Small intestine (tissue), 7 donors: ENCODE results near the gene STPG3. TPM values are rescaled to one million over a fixed set of nuclear protein-coding genes. Genes with fewer than 3 reads are reported as not detected.

Experiments used
- DNase-seq, 2 donors: peaks; one replicate each; pipeline versions ENCODE4 v3.0.0 to v3.0.0-alpha.2; 2013
- FAIRE-seq: peaks from 2 replicates; lab custom pipeline; 2012; peaks lifted over from hg19 to GRCh38; lab: Jason Lieb, UNC
- H3K27ac ChIP-seq, 3 donors: one replicate each; pipeline ENCODE4 v1.5.1; 2013; ENCODE audit warnings: low read length in 2 of 3, mild to moderate bottlenecking in 2 of 3, control low read depth in 1 of 3, inconsistent platforms in 1 of 3, low read depth in 1 of 3, moderate library complexity in 1 of 3
- H3K27me3 ChIP-seq, 3 donors: one replicate each; pipeline ENCODE4 v1.6.1; 2013; ENCODE audit warnings: low read length in 3 of 3, inconsistent platforms in 1 of 3; ENCODE audit not compliant: control insufficient read depth in 3 of 3, insufficient read depth in 3 of 3
- H3K36me3 ChIP-seq, 3 donors: one replicate each; pipeline ENCODE4 v1.6.1; 2013; ENCODE audit warnings: low read length in 3 of 3, inconsistent platforms in 1 of 3, low read depth in 1 of 3, mild to moderate bottlenecking in 1 of 3, moderate library complexity in 1 of 3; ENCODE audit not compliant: control insufficient read depth in 3 of 3, insufficient read depth in 2 of 3
- H3K4me1 ChIP-seq, 3 donors: one replicate each; pipeline ENCODE4 v1.6.1; 2013; ENCODE audit warnings: low read length in 2 of 3, inconsistent platforms in 1 of 3, low read depth in 1 of 3, mild to moderate bottlenecking in 1 of 3, moderate library complexity in 1 of 3; ENCODE audit not compliant: control insufficient read depth in 3 of 3, insufficient read depth in 2 of 3
- H3K4me3 ChIP-seq, 3 donors: one replicate each; pipeline ENCODE4 v1.5.1; 2013; ENCODE audit warnings: low read length in 3 of 3, control low read depth in 1 of 3, inconsistent platforms in 1 of 3, low read depth in 1 of 3, mild to moderate bottlenecking in 1 of 3, moderate library complexity in 1 of 3
- H3K9me3 ChIP-seq, 2 donors: one replicate each; pipeline ENCODE4 v1.6.1; 2013; ENCODE audit warnings: low read depth in 1 of 2, low read length in 1 of 2; ENCODE audit not compliant: control insufficient read depth in 2 of 2, insufficient read depth in 1 of 2
- WGBS, 3 donors: extraction: QIAGEN DNeasy Blood & Tissue Kit; methylation state at CpG; one replicate each; pipeline ENCODE4 v1.1.7; 2013; 5-methylcytosine and 5-hydroxymethylcytosine counted together
- polyA plus RNA-seq, 4 donors: library from polyadenylated mRNA; stranded (reverse) in 3 of 4; unstranded in 1 of 4; fragments of 200-250 nt in 3 of 4; fragments of 120-200 nt in 1 of 4; gene quantifications; one replicate each; pipeline versions ENCODE4 v1.2.1 to v1.2.3, GENCODE V29; 2013
- donor health status: healthy with polysubstance abuse.
- donor health status: control.
- donor health status: control.
- donor health status: Bipolar disorder and iron deficiency.
- donor health status: healthy.

STPG3 gene
- polyA plus RNA-seq, 4 donors: 3.9 TPM; not detected in 3

- 89 to 90% (median 89%) methylated on average over 44 to 49 of the region's 49 CpGs for WGBS, 3 donors
- no peak overlapping the region for H3K27ac ChIP-seq
- no peaks in the 10 kb centered on the region for H3K9me3 ChIP-seq
- H3K4me1 ChIP-seq: peaks cover 0 to 17% (median 0%) of the 10 kb centered on the region in 3 donors
- no peak for DNase-seq
- peaks cover 0 to 57% (median 3%) of the 10 kb centered on the region in 3 donors for H3K36me3 ChIP-seq
- no peak for FAIRE-seq
- no peaks in the 10 kb centered on the region for H3K27me3 ChIP-seq
- no peak overlapping the region for H3K4me3 ChIP-seq
Measured at GRCh38 chr9:137213160-137214060, 37.7 kb upstream of the STPG3 start.

DNA sequence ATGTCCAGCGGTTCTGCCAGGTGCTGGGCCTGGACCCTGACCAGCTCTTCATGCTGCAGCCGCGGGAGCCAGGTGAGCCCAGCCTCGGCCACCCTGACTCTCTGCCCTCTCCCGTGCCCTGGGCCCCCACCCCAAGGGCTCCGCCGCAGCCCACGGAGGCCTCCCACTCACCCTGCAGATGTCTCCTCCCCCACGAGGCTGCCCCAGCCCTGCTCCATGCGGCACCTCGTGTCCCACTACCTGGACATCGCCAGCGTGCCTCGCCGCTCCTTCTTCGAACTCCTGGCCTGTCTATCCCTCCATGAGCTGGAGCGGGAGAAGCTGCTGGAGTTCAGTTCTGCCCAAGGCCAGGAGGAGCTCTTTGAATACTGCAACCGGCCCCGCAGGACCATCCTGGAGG, 36.5 kb upstream of the STPG3 start:
- peaks cover 0 to 58% (median 3%) of the 10 kb centered on the region in 3 donors for H3K36me3 ChIP-seq
- WGBS, 3 donors: 91 to 97% (median 93%) methylated on average over 16 to 19 of the region's 19 CpGs
- H3K4me3 ChIP-seq: no peak overlapping the region
- no peaks in the 10 kb centered on the region for H3K27me3 ChIP-seq
- H3K4me1 ChIP-seq: peaks cover 0 to 25% (median 0%) of the 10 kb centered on the region in 3 donors
- FAIRE-seq (no peak), DNase-seq (no peak)
- H3K27ac ChIP-seq: no peak overlapping the region
- H3K9me3 ChIP-seq: no peaks in the 10 kb centered on the region

DNA sequence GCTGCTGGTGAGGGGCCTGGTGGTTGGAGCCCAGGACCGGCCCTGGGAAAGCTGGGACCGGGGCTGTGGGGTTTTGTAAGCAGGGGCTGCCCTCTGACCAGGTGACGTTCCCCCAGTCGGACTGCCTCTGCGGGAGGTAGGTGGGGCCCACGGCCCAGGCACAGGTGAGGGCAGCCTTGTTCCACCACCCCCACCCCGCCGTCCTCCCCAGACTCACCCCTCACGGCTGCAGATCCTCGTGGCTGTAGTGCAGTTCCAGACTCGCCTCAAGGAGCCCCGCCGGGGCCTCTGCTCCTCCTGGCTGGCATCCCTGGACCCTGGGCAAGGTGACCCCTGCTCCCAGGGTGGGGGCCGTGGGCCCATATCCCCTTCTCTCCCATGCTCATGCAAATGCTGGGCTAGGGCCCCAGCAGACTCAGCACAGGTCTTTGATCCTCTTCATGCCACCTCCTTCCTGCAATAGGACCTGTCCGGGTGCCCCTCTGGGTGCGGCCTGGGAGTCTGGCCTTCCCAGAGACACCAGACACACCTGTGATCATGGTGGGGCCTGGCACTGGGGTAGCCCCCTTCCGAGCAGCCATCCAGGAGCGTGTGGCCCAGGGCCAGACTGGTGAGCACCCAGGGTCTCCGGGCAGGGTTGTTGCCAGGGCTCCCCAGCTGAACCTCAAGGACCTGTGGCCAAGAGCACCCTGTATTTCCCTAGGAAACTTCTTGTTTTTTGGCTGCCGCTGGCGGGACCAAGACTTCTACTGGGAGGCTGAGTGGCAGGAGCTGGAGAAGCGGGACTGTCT, 35.7 kb upstream of the STPG3 start:
- peaks cover 0 to 25% (median 0%) of the 10 kb centered on the region in 3 donors for H3K4me1 ChIP-seq
- no peak overlapping the region for H3K27ac ChIP-seq
- no peak overlapping the region for H3K4me3 ChIP-seq
- WGBS, 3 donors: 91 to 95% (median 93%) methylated on average over 20 to 22 of the region's 22 CpGs
- no peaks in the 10 kb centered on the region for H3K27me3 ChIP-seq
- DNase-seq (no peak), FAIRE-seq (no peak)
- H3K36me3 ChIP-seq: peaks cover 0 to 61% (median 3%) of the 10 kb centered on the region in 3 donors
- no peaks in the 10 kb centered on the region for H3K9me3 ChIP-seq

DNA sequence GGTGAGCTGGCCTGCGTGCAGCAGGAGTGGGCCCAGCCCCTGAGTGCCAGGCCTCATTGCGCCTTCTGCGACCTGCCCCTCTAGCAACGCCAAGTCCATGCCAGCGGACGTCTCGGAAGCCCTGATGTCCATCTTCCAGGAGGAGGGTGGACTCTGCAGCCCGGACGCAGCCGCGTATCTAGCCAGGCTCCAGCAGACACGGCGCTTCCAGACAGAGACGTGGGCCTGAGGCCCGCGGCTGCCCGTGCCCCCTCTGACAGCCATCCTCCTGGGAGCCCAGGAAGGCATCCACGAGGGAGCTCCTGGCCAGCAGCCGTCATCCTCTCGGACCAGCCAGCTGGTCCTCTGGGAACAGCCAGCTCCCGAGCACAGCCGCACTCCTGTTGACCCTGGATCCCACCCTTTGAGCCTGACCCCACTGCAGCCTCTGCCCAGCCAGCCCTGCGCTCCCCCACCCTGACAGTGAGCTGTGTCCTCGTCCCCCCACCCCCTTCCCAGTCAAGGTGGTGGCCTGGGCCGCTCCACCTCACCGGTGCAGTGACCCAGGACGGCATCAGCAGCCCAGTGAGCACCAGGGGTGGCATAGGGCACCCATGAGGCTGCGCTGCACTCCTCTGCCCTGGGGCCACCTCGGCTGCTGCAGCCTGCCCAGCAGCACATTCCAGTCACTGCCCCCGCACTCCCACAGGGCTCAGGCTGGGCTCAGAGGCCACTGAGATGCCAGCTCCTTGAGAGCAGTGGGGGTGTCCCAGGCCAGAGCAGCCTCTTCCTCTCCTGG, 34.7 kb upstream of the STPG3 start:
- Histone ChIP-seq H3K27me3 (no peaks in the 10 kb centered on the region), H3K4me1 (peaks cover 0 to 25% (median 0%) of the 10 kb centered on the region in 3 donors), H3K9me3 (no peaks in the 10 kb centered on the region), H3K36me3 (peaks cover 0 to 61% (median 3%) of the 10 kb centered on the region in 3 donors), H3K4me3 (no peak overlapping the region), H3K27ac (peak overlapping the region in 1 of 3 donors; percentile 57)
- no peak for FAIRE-seq
- DNase-seq: no peak
- WGBS, 3 donors: 90 to 94% (median 93%) methylated on average over 23 to 30 of the region's 30 CpGs

GRCh38 chr9:137217276-137218211, 33.5 kb upstream of the STPG3 start:
- FAIRE-seq (no peak), DNase-seq (peak; percentile 91 to 92)
- peaks cover 0 to 57% (median 3%) of the 10 kb centered on the region in 3 donors for H3K36me3 ChIP-seq
- H3K27me3 ChIP-seq: no peaks in the 10 kb centered on the region
- peaks cover 0 to 25% (median 0%) of the 10 kb centered on the region in 3 donors for H3K4me1 ChIP-seq
- peak overlapping the region; percentile 57 to 95 (median 86) for H3K27ac ChIP-seq
- WGBS, 3 donors: 22 to 53% (median 36%) methylated on average over 33 to 36 of the region's 36 CpGs
- H3K9me3 ChIP-seq: no peaks in the 10 kb centered on the region
- peak overlapping the region; percentile 17 to 65 (median 39) for H3K4me3 ChIP-seq

DNA sequence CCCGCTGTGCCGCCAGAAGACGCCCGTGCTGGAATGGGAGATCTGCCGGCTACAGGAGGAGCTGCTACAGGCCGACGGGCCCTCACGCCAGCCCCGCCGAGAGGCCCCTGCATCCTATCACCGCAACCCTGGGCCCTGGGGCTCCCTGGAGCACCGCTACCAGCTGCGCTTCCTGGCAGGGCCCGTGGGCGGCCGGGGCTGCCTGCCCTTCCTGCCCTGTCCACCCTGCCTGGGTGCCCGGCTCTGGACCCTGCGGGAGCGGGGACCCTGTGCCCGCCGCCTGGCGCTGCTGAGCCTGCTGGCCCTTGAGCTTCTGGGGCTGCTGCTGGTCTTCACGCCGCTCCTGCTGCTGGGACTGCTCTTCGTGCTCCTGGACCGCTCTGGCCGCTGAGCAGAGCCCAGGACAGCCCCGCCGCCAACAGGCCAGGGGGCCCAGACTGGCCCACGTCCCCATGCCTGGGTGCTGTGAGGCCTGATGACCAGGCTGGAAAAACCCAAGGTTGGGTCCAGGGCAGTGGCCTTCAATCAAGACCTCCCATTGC, 32.8 kb upstream of the STPG3 start:
- H3K9me3 ChIP-seq: no peaks in the 10 kb centered on the region
- H3K27me3 ChIP-seq: no peaks in the 10 kb centered on the region
- H3K4me1 ChIP-seq: peaks cover 0 to 30% (median 0%) of the 10 kb centered on the region in 3 donors
- WGBS, 3 donors: 55 to 88% (median 65%) methylated on average over 24 to 30 of the region's 30 CpGs
- DNase-seq (no peak), FAIRE-seq (no peak)
- peaks cover 0 to 55% (median 3%) of the 10 kb centered on the region in 3 donors for H3K36me3 ChIP-seq
- peak overlapping the region in 1 of 3 donors; percentile 65 for H3K4me3 ChIP-seq
- peak overlapping the region; percentile 41 to 95 (median 78) for H3K27ac ChIP-seq

GRCh38 chr9:137218754-137219271, 32.3 kb upstream of the STPG3 start:
- H3K4me3 ChIP-seq: peak overlapping the region in 1 of 3 donors; percentile 65
- WGBS, 3 donors: 23 to 57% (median 36%) methylated on average over 12 of the region's 12 CpGs
- peak overlapping the region; percentile 41 to 78 (median 68) for H3K27ac ChIP-seq
- H3K27me3 ChIP-seq: no peaks in the 10 kb centered on the region
- no peak for FAIRE-seq
- no peaks in the 10 kb centered on the region for H3K9me3 ChIP-seq
- peak; percentile 78 to 86 for DNase-seq
- H3K36me3 ChIP-seq: peaks cover 0 to 55% (median 3%) of the 10 kb centered on the region in 3 donors
- peaks cover 0 to 30% (median 0%) of the 10 kb centered on the region in 3 donors for H3K4me1 ChIP-seq
